ENCODE results near the gene PABPC4L. TPM values are rescaled to one million over a fixed set of nuclear protein-coding genes. Genes with fewer than 3 reads are reported as not detected.

PABPC4L gene
- total RNA-seq: 0.96 and 0.98 TPM in 2 replicates

DNA sequence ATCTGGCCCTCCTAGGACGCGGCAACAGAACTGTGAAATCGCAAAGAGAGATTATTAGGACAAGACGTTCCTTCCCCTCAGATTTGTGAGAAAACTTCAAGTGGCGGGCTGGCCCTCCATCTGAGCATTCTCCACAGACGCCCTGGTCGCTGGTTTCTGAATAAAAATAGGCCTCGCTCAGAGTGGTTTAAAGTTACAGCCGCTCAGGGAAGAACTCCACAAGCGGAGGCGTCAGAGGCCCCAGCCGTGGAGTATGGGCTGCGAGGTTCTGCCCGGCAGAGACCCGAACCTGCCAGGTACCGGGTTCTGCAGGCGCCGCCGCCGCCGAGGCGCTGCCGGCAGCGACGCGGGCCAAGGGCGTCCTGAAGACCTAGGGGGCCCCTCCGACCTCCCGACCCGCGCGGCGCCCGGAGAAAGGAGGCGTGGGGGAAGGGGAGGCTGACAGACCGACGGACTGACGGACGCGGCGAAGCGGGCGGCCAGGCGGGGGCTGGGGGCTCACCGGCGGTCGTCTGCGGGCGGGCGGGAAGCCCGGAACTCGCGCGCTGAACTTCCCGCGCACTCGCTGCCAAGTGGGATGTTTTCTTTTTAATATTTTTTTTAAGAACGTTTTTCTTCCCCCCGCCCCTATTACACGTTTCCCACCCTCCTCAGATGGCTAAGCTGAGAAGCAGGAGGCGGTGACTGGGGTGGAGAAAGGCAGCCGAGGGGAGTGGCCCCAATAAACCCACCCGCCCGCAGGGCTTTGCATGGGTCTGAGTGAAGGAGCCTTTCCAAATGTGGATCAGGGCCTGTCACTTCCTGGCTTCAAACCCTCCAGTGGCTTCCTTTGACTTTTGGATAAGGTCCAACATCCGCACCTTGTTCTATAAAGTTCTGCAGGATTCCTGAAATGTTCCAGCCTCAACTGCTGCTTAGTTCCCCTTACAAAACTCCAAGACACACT lies at the start of gene PABPC4L:
TSS of gene PABPC4L (minus strand) at position 574 of the 946 bp plus-strand sequence. CDS start 770 bp downstream, outside the sequence.

Measured in vein endothelial cell (primary cell).